ENCODE measurements around the gene THTPA. TPM values are rescaled to one million over a fixed set of nuclear protein-coding genes. Genes with fewer than 3 reads are reported as not detected.
A peak's percentile ranks its signal among the peaks of the same experiment; 100 is the strongest.
"Not testable (repeated sequence)": the region's sequence is repeated elsewhere in the genome, so short reads cannot be mapped to it uniquely, and the experiment has no call there.

Gene THTPA
- total RNA-seq, 2 donors from 2014 or later, result 6.5 to 7.4 TPM

DNA sequence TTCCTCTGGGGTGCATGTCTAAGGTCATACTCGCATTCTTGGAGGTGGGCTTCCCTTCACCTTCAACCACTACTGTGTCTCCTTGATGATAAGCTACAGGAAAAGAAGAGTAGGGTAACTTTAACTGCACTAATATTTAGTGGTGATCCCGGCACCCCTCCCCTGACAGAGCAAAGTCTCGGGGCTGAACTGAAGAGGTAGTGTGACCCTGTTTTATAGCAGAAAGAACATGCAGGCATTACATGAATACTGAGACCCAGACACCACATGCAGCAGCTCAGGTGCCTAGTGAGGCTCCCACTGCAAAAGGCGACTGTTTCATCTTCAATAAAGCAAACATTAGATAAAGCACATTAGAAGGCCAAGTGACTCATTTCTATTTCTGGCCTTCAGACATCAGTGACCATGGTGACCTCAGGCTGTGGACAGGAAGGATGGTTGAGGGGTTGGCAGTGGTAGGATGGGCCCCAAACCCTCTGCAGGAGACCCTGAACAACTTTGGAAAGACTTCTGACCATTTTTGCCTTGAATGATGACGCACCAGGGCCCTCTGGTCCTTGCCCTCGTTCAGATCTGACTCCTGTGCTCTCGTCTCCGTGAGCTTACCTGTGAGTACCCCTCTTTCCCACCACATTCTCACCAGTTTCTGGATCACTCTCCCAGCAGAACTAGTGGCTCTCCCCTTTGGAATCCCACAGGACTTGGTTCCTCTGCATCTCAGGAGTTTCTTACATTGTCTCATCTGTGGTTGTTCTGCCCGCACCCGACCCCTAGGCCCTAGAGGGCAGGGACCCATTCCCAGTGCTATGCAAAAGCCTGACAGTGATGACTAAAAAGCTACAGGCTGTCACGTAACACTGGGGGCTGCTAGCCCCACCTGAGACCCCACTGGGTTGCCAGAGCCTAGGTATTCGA lies 46.4 kb downstream of the THTPA start:
- Mint-ChIP-seq H3K27ac (no peak overlapping the region), H3K27me3 (ENCODE audit: low read depth) (no peaks in the 10 kb centered on the region)
- no peak for ATAC-seq (replicated peaks in 1 of 2)

DNA sequence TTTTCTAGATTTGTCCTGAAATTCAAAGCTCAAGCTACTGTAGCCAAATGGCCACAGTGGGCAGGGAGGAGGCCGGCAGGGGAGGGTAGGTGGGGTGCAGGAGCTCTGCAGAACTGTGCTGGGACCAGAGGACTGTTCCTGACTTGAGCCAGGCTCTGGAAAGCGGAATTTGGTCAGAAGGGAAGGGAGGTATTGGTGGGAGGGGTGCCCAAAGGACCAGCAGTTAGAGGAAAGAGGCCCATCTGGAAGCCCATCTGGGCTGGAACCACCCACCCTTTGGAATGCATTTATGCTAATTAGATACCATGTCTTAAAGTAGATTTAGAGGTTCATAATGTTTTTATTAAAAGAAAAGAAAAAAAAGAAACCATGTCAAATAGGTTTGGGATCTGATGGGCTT lies 47.0 kb downstream of the THTPA start:
- Mint-ChIP-seq H3K36me3 (ENCODE audit: insufficient read depth in 2 of 2) (peaks cover 0 to 4% of the 10 kb centered on the region in 2 donors), H3K4me1 (ENCODE audit: low read depth) (peaks cover 22% of the 10 kb centered on the region), H3K27ac (no peak overlapping the region), H3K4me3 (no peak overlapping the region), H3K27me3 (ENCODE audit: low read depth) (no peaks in the 10 kb centered on the region), H3K9me3 (peaks cover 0 to 2% of the 10 kb centered on the region in 2 donors)
- ATAC-seq (replicated peaks in 1 of 2), result no peak
- no peak for DNase-seq

More for the DNA sequence above, 46.4 kb downstream of the THTPA start:
- Mint-ChIP-seq H3K4me1 (ENCODE audit: low read depth) (peaks cover 22% of the 10 kb centered on the region), H3K9me3 (peaks cover 0 to 2% of the 10 kb centered on the region in 2 donors), H3K36me3 (ENCODE audit: insufficient read depth in 2 of 2) (peaks cover 0 to 4% of the 10 kb centered on the region in 2 donors), H3K4me3 (no peak overlapping the region)
- DNase-seq, result no peak

DNA sequence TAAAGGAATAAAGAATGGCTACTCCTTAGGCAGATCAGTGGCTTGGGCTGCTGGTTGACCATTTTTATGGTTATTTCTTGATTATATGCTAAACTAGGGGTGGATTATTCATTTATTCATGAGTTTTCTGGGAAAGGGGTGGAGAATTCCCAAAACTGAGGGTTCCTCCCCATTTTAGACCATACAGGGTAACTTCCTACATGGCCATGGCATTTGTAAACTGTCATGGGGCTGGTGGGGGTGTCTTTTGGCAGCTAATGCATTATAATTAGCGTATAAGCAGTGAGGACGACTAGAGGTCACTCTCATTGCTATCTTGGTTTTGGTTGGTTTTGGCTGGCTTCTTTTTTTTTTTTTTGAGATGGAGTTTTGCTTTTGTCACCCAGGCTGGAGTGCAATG lies 48.1 kb downstream of the THTPA start:
- H3K9me3 Mint-ChIP-seq, result peaks cover 4 to 7% of the 10 kb centered on the region in 2 donors
- no peak for DNase-seq
- no peaks in the 10 kb centered on the region for H3K27me3 Mint-ChIP-seq (ENCODE audit: low read depth)
- H3K4me3 Mint-ChIP-seq, result no peak overlapping the region
- no peak overlapping the region for H3K27ac Mint-ChIP-seq
- no peak for ATAC-seq (replicated peaks in 1 of 2)
- H3K36me3 Mint-ChIP-seq (ENCODE audit: insufficient read depth in 2 of 2), result peaks cover 3 to 8% of the 10 kb centered on the region in 2 donors
- H3K4me1 Mint-ChIP-seq (ENCODE audit: low read depth), result peaks cover 28% of the 10 kb centered on the region

- Mint-ChIP-seq H3K36me3 (ENCODE audit: insufficient read depth in 2 of 2) (peaks cover 3 to 7% of the 10 kb centered on the region in 2 donors), H3K27ac (no peak overlapping the region), H3K4me1 (ENCODE audit: low read depth) (peaks cover 34% of the 10 kb centered on the region), H3K9me3 (peaks cover 4 to 7% of the 10 kb centered on the region in 2 donors), H3K4me3 (no peak overlapping the region), H3K27me3 (ENCODE audit: low read depth) (no peaks in the 10 kb centered on the region)
- ATAC-seq (replicated peaks in 1 of 2) (no peak), DNase-seq (no peak)
Measured at GRCh38 chr14:23604675-23605170, 48.7 kb downstream of the THTPA start.

GRCh38 chr14:23605931-23606585 lies 50.0 kb downstream of the THTPA start:
- Mint-ChIP-seq H3K9me3 (peaks cover 4 to 7% of the 10 kb centered on the region in 2 donors), H3K27me3 (ENCODE audit: low read depth) (no peaks in the 10 kb centered on the region), H3K27ac (peak overlapping the region; percentile 62), H3K4me3 (peak overlapping the region; percentile 26 to 35), H3K36me3 (ENCODE audit: insufficient read depth in 2 of 2) (peaks cover 3 to 5% of the 10 kb centered on the region in 2 donors), H3K4me1 (ENCODE audit: low read depth) (peaks cover 47% of the 10 kb centered on the region)
- DNase-seq (peak; percentile 42 to 53), ATAC-seq (replicated peaks in 1 of 2) (peak; percentile 94 to 95)

- Mint-ChIP-seq H3K27me3 (ENCODE audit: low read depth) (no peaks in the 10 kb centered on the region), H3K27ac (no peak overlapping the region), H3K4me1 (ENCODE audit: low read depth) (peaks cover 51% of the 10 kb centered on the region), H3K4me3 (no peak overlapping the region), H3K9me3 (peaks cover 4 to 7% of the 10 kb centered on the region in 2 donors), H3K36me3 (ENCODE audit: insufficient read depth in 2 of 2) (peaks cover 3 to 5% of the 10 kb centered on the region in 2 donors)
- no peak for DNase-seq
- no peak for ATAC-seq (replicated peaks in 1 of 2)
Measured at GRCh38 chr14:23608454-23608853, 52.4 kb downstream of the THTPA start.

- DNase-seq, result no peak
- Mint-ChIP-seq H3K4me3 (peak overlapping the region; percentile 20 to 35), H3K4me1 (ENCODE audit: low read depth) (peaks cover 51% of the 10 kb centered on the region), H3K27ac (no peak overlapping the region), H3K9me3 (peaks cover 4 to 7% of the 10 kb centered on the region in 2 donors), H3K36me3 (ENCODE audit: insufficient read depth in 2 of 2) (peaks cover 3 to 5% of the 10 kb centered on the region in 2 donors), H3K27me3 (ENCODE audit: low read depth) (no peaks in the 10 kb centered on the region)
- ATAC-seq (replicated peaks in 1 of 2), result no peak
Measured at GRCh38 chr14:23609001-23609400, 52.9 kb downstream of the THTPA start.

GRCh38 chr14:23609411-23610089 lies 53.5 kb downstream of the THTPA start:
- H3K27me3 Mint-ChIP-seq (ENCODE audit: low read depth); ATAC-seq (replicated peaks in 1 of 2); DNase-seq; H3K27ac Mint-ChIP-seq; H3K9me3 Mint-ChIP-seq; H3K36me3 Mint-ChIP-seq (ENCODE audit: insufficient read depth in 2 of 2): not testable (repeated sequence)
- Mint-ChIP-seq H3K4me3 (peak overlapping the region; percentile 20 to 67), H3K4me1 (ENCODE audit: low read depth) (peaks cover 51% of the 10 kb centered on the region)

Other genes with a start within 250 kb of the THTPA start
- gene BCL2L2, start 249.4 kb upstream of the THTPA start, total RNA-seq, result 1 to 10 TPM; 2.7 to 3.2 TPM
- 100 to 1,000 TPM; 188 to 189 TPM for gene PABPN1, start 234.8 kb upstream of the THTPA start, total RNA-seq
- gene SLC22A17, start 203.4 kb upstream of the THTPA start, total RNA-seq, result 1 to 10 TPM; 6.3 to 8.6 TPM
- under 1 TPM in 1 of 2 donors, not detected in 1; 0.19 TPM for gene EFS, start 191.1 kb upstream of the THTPA start, total RNA-seq
- gene IL25, start 183.5 kb upstream of the THTPA start, total RNA-seq, result not detected
- gene CMTM5, start 179.2 kb upstream of the THTPA start, total RNA-seq, result under 1 TPM in 1 of 2 donors, not detected in 1; 0.30 TPM
- gene MYH6, start 148.0 kb upstream of the THTPA start, total RNA-seq, result 1 to 10 TPM in 1 of 2 donors, under 1 TPM in 1; 0.65 to 2.1 TPM
- under 1 TPM; 0.05 to 0.56 TPM for gene MYH7, start 120.6 kb upstream of the THTPA start, total RNA-seq
- gene NGDN, start 86.6 kb upstream of the THTPA start, total RNA-seq, result 10 to 100 TPM; 71.0 to 77.6 TPM
- 1 to 10 TPM; 1.9 to 3.7 TPM for gene ZFHX2, start 4.5 kb upstream of the THTPA start, total RNA-seq
- gene AP1G2, start 11.5 kb downstream of the THTPA start, total RNA-seq, result 100 to 1,000 TPM; 211 to 233 TPM
- 1 to 10 TPM; 1.2 to 1.5 TPM for gene JPH4, start 22.5 kb downstream of the THTPA start, total RNA-seq
- 10 to 100 TPM in 1 of 2 donors, 1 to 10 TPM in 1; 5.0 to 10.6 TPM for gene DHRS2, start 80.1 kb downstream of the THTPA start, total RNA-seq